ENCODE measurements around the gene DEFB118. TPM values are rescaled to one million over a fixed set of nuclear protein-coding genes. Genes with fewer than 3 reads are reported as not detected.

Gene DEFB118
- not detected for total RNA-seq (2021; ENCODE audit: unreplicated experiment)
- not detected in 2 replicates for polyA plus RNA-seq (2012)
- Bru-seq, nascent RNA = not detected
- not detected for BruChase-seq, experiment 1, labeled RNA remaining after a 6-hour chase
- not detected for BruChase-seq, experiment 2, labeled RNA remaining after a 2-hour chase
- long read RNA-seq = 0 reads

DNA sequence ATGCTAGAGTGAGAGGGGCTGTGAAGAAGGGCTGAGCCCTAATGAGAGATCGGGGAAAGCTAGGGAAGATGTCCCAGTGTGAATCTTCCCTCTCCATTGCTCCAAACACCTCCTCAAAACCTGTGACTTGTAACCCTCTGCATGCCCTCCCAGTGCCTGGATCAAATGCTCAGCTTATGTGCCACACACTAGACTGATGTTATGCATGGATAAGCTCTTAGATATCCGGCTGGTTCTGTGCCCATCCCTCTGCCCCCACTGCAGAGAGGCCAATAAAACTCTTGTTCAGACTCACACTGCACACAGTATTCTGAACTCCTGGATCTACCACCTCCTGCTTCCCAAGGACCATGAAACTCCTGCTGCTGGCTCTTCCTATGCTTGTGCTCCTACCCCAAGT is at the start of gene DEFB118:
DEFB118 (plus strand) TSS at position 301 of the 400 bp plus-strand sequence; CDS start at position 351, 50 bp downstream.
- no peak for ATAC-seq
- no TSS peak for BruUV-seq (replicated peaks)
- Histone ChIP-seq H3K4me2 (ENCODE audit: low read length) (no peak within 1 kb of the TSS), H3K4me3 (replicated peaks in 1 of 2; ENCODE audit: low read depth in 1 of 2, low read length in 2 of 2) (no peak within 1 kb of the TSS), H4K20me1 (ENCODE audit: insufficient read depth) (no peaks in the 10 kb centered on the region), H3K9ac (ENCODE audit: low read length) (no peak within 1 kb of the TSS), H2AFZ (ENCODE audit: low read depth, low read length, poor library complexity, severe bottlenecking) (no peak within 1 kb of the TSS), H3K36me3 (ENCODE audit: control insufficient read depth in 1 of 2, insufficient read depth in 2 of 2, low read length in 2 of 2) (no peaks in the 10 kb centered on the region), H3K27me3 (ENCODE audit: insufficient read depth, low read length) (peaks cover 35% of the 10 kb centered on the region), H3K79me2 (ENCODE audit: insufficient read depth, low read length) (no peaks in the 10 kb centered on the region), H3K9me3 (ENCODE audit: control insufficient read depth in 1 of 2, insufficient read depth in 1 of 2, low read depth in 1 of 2, low read length in 2 of 2) (no peaks in the 10 kb centered on the region), H3K27ac (ENCODE audit: low read depth, low read length) (no peak within 1 kb of the TSS), H3K9me2 (ENCODE audit: insufficient read depth) (no peaks in the 10 kb centered on the region), H3K4me1 (ENCODE audit: control insufficient read depth in 1 of 2, insufficient read depth in 2 of 2, low read length in 2 of 2) (no peaks in the 10 kb centered on the region)
- TF ChIP-seq RAD21 (IDR thresholded peaks at IDR 0.05; ENCODE audit: low read depth) = no peak
- intact Hi-C loops (cut with micrococcal nuclease) = no loop called here
- RAD21 ChIA-PET (ENCODE audit: low non-redundant PET in 1 of 2, low total read pairs in 2 of 2, uncharacterized antibody in 2 of 2, unreplicated experiment in 2 of 2) = no interaction called here
- CTCF ChIA-PET = no interaction called here
- no peak for DNase-seq (ENCODE audit: low read depth, low spot score)
- POLR2A ChIA-PET = no interaction called here

DNA sequence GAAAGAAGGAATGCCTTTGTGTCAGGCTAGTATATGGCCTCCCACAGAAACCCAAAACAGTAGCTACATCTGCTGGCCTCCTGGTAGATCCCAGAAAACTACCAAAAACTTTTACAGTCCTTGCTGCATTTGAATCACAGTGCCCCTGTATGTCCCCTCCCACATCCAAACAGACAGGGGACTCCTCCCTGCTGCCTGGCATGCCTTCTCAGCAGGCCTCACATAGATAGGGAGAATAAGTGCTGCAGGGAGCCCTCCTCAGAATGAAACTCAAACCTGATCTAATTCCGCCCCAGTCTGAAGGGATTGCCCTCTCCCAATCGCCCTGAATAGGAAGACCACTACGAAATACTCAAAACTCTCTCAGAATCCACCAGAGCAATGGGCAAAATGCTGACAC is 45.9 kb upstream of the DEFB118 start:
- RAD21 ChIA-PET (ENCODE audit: low non-redundant PET in 1 of 2, low total read pairs in 2 of 2, uncharacterized antibody in 2 of 2, unreplicated experiment in 2 of 2) = no interaction called here
- Histone ChIP-seq H3K9me2 (ENCODE audit: insufficient read depth) (no peaks in the 10 kb centered on the region), H3K27ac (ENCODE audit: low read depth, low read length) (no peak overlapping the region), H3K27me3 (ENCODE audit: insufficient read depth, low read length) (peaks cover 10% of the 10 kb centered on the region; the same call in 1 of the 2 replicates), H3K4me2 (ENCODE audit: low read length) (no peak overlapping the region), H3K9ac (ENCODE audit: low read length) (no peak overlapping the region), H3K36me3 (ENCODE audit: control insufficient read depth in 1 of 2, insufficient read depth in 2 of 2, low read length in 2 of 2) (no peaks in the 10 kb centered on the region), H3K4me3 (replicated peaks in 1 of 2; ENCODE audit: low read depth in 1 of 2, low read length in 2 of 2) (no peak overlapping the region), H3K79me2 (ENCODE audit: insufficient read depth, low read length) (no peaks in the 10 kb centered on the region), H4K20me1 (ENCODE audit: insufficient read depth) (no peaks in the 10 kb centered on the region), H2AFZ (ENCODE audit: low read depth, low read length, poor library complexity, severe bottlenecking) (no peak overlapping the region), H3K4me1 (ENCODE audit: control insufficient read depth in 1 of 2, insufficient read depth in 2 of 2, low read length in 2 of 2) (no peaks in the 10 kb centered on the region), H3K9me3 (ENCODE audit: control insufficient read depth in 1 of 2, insufficient read depth in 1 of 2, low read depth in 1 of 2, low read length in 2 of 2) (no peaks in the 10 kb centered on the region)
- BruUV-seq (replicated peaks) = no TSS peak
- intact Hi-C loops (cut with micrococcal nuclease) = no loop called here
- DNase-seq (ENCODE audit: low read depth, low spot score) (no peak), ATAC-seq (no peak)
- POLR2A ChIA-PET = no interaction called here
- TF ChIP-seq CBX3 (IDR thresholded peaks at IDR 0.05; ENCODE audit: low read depth) (no peak), REST (IDR thresholded peaks at IDR 0.05; ENCODE audit: low read depth) (no peak), SRF (IDR thresholded peaks at IDR 0.05; ENCODE audit: low read depth) (no peak), SP1 (IDR thresholded peaks at IDR 0.05; ENCODE audit: low read depth) (no peak)
- CTCF ChIA-PET = interaction anchor here (1.0 kb wide), 1 partner anchor 181 kb away, joined by 4 read pairs; no protein-coding TSS in a partner anchor
